GM10248 (cell line): Measurements from ENCODE around the gene NARF.

Experiments
- CTCF ChIA-PET: fragments of 300-600 bp; sonication (Branson Sonifier 250); formaldehyde crosslinking; extraction: SDS; loops from one replicate; lab custom pipeline; 2021; ENCODE audit warnings: antibody characterized with exemption; lab: Yijun Ruan, JAX
- POLR2A ChIA-PET: fragments of 350-650 bp; sonication (Branson Sonifier 250); formaldehyde crosslinking; extraction: SDS; loops from one replicate; lab custom pipeline; 2020; ENCODE audit warnings: antibody characterized with exemption; lab: Yijun Ruan, JAX
- DNase-seq: peaks from one replicate; pipeline ENCODE4 v3.0.0; 2012; ENCODE audit errors: extremely low spot score
- CTCF ChIP-seq: IDR thresholded peaks from 2 replicates; pipeline ENCODE4 v1.5.1; 2012; ENCODE audit warnings: mild to moderate bottlenecking, low read depth; ENCODE audit errors: extremely low read depth, missing control alignments, control extremely low read depth

The NARF gene

GRCh38 chr17:82414548-82415281 lies 43.8 kb upstream of the NARF start:
- peak; percentile 79 for DNase-seq
- peak; percentile 65 for TF ChIP-seq CTCF
- CTCF ChIA-PET = interaction anchor here (1.2 to 3.8 kb wide), 3 partner anchors 9 to 64 kb away, joined by 3 to 19 read pairs (median 6); no protein-coding TSS in a partner anchor
- POLR2A ChIA-PET = interaction anchor here (0.5 kb wide), 1 partner anchor 799 kb away, joined by 3 read pairs; no protein-coding TSS in a partner anchor

GRCh38 chr17:82415336-82415735 lies 43.2 kb upstream of the NARF start:
- DNase-seq = no peak
- POLR2A ChIA-PET = interaction anchor here (0.5 kb wide), 1 partner anchor 799 kb away, joined by 3 read pairs; no protein-coding TSS in a partner anchor
- CTCF ChIA-PET = interaction anchor here (3.8 kb wide), 1 partner anchor 65 kb away, joined by 19 read pairs; no protein-coding TSS in a partner anchor
- TF ChIP-seq CTCF = no peak

- no peak for DNase-seq
- CTCF ChIA-PET = interaction anchor here (0.8 to 2.6 kb wide), 4 partner anchors 12 to 65 kb away, joined by 3 to 10 read pairs (median 3); no protein-coding TSS in a partner anchor
- POLR2A ChIA-PET = no interaction called here
- no peak for TF ChIP-seq CTCF
Observed at GRCh38 chr17:82415786-82416185, 42.8 kb upstream of the NARF start.

GRCh38 chr17:82416264-82416663 lies 42.3 kb upstream of the NARF start:
- no peak for DNase-seq
- POLR2A ChIA-PET = no interaction called here
- CTCF ChIA-PET = interaction anchor here (0.8 to 2.6 kb wide), 6 partner anchors 8 to 66 kb away, joined by 3 to 10 read pairs (median 3); no protein-coding TSS in a partner anchor
- no peak for TF ChIP-seq CTCF

- no peak for DNase-seq
- ChIA-PET CTCF (interaction anchor here (0.8 to 2.6 kb wide), 7 partner anchors 9 to 66 kb away, joined by 3 to 10 read pairs (median 3); no protein-coding TSS in a partner anchor), POLR2A (interaction anchor here (0.7 kb wide), 1 partner anchor 333 kb away, joined by 4 read pairs; no protein-coding TSS in a partner anchor)
- no peak for TF ChIP-seq CTCF
Observed at GRCh38 chr17:82416771-82417170, 41.8 kb upstream of the NARF start.

- ChIA-PET POLR2A (interaction anchor here (0.7 to 1.2 kb wide), 2 partner anchors 10 to 31 kb away, joined by 3 read pairs; no protein-coding TSS in a partner anchor), CTCF (interaction anchor here (1.1 to 2.6 kb wide), 9 partner anchors 9 to 388 kb away, joined by 3 to 10 read pairs (median 5); no protein-coding TSS in a partner anchor)
- DNase-seq = peak; percentile 97
- TF ChIP-seq CTCF = no peak
Observed at GRCh38 chr17:82418001-82418986, 40.2 kb upstream of the NARF start, which contains the start of the genes HEXD and OGFOD3. Gene HEXD, plus strand, starts transcription at chr17:82418347. Its CDS starts 1,453 bp downstream, at chr17:82419800. Gene OGFOD3, minus strand, starts transcription at chr17:82418586. Its CDS starts 101 bp downstream, at chr17:82418485.
